Esophagus muscularis mucosa (tissue), 4 donors: ENCODE measurements around the gene NAA20.

Source experiments
- CTCF ChIP-seq, 3 experiments: fragments of 200-600 bp in 2 of 3; fragments of 450-650 bp in 1 of 3; sonication (generic) in 2 of 3; IDR thresholded peaks; one replicate each; pipeline ENCODE4 v1.5.1; 2017 to 2019; ENCODE audit warnings: antibody characterized with exemption in 3 of 3, mild to moderate bottlenecking in 2 of 3, moderate library complexity in 1 of 3
- EP300 ChIP-seq: sonication (generic); formaldehyde crosslinking; IDR thresholded peaks from one replicate; pipeline ENCODE4 v1.6.1; 2017; ENCODE audit warnings: antibody characterized with exemption
- POLR2A ChIP-seq: fragments of 450-650 bp; IDR thresholded peaks from one replicate; pipeline ENCODE4 v1.6.1; 2017; ENCODE audit warnings: antibody characterized with exemption, moderate library complexity, mild to moderate bottlenecking, low read depth
- POLR2AphosphoS5 ChIP-seq, 2 donors: sonication (generic); formaldehyde crosslinking; IDR thresholded peaks; one replicate each; pipeline ENCODE4 v1.6.1; 2017; ENCODE audit warnings: antibody characterized with exemption in 2 of 2

- TF ChIP-seq CTCF (IDR thresholded peaks at IDR 0.05) (no peak), POLR2AphosphoS5 (IDR thresholded peaks at IDR 0.05) (no peak), POLR2A (no peak), EP300 (no peak)
Observed at GRCh38 chr20:19969507-19970255, 47.5 kb upstream of the NAA20 start.
